Smooth muscle cell (in vitro differentiated cells): ENCODE results near the gene CASP12. TPM values are rescaled to one million over a fixed set of nuclear protein-coding genes. Genes with fewer than 3 reads are reported as not detected.

Source experiments
- DNase-seq: peaks from one replicate; lab custom pipeline; 2025; ENCODE audit not compliant: unreplicated experiment; lab: John Stamatoyannopoulos, UW
- H2AFZ ChIP-seq: fragments of 200-600 bp; sonication (generic); 2 replicates; pipeline ENCODE4 v1.6.0; 2016; ENCODE audit warnings: antibody characterized with exemption, low read depth, mild to moderate bottlenecking
- H3F3A ChIP-seq: fragments of 200-600 bp; sonication (generic); 2 replicates; pipeline ENCODE4 v1.6.0; 2017; ENCODE audit warnings: antibody characterized with exemption, low read depth
- H3K27ac ChIP-seq: fragments of 200-600 bp; sonication (generic); 2 replicates; pipeline ENCODE4 v1.5.1; 2016; ENCODE audit warnings: low read depth, mild to moderate bottlenecking
- H3K27me3 ChIP-seq: fragments of 200-600 bp; sonication (generic); 2 replicates; pipeline ENCODE4 v1.6.1; 2016; ENCODE audit warnings: low read depth, mild to moderate bottlenecking
- H3K36me3 ChIP-seq: fragments of 200-600 bp; sonication (generic); 2 replicates; pipeline ENCODE4 v1.5.1; 2016; ENCODE audit warnings: low read depth
- H3K4me1 ChIP-seq: fragments of 200-600 bp; sonication (generic); 2 replicates; pipeline ENCODE4 v1.5.1; 2016; ENCODE audit warnings: low read depth
- H3K4me2 ChIP-seq: fragments of 200-600 bp; sonication (generic); 2 replicates; pipeline ENCODE4 v1.6.0; 2016; ENCODE audit warnings: mild to moderate bottlenecking
- H3K4me3 ChIP-seq: fragments of 200-600 bp; sonication (generic); 2 replicates; pipeline ENCODE4 v1.5.1; 2016; ENCODE audit warnings: mild to moderate bottlenecking
- H3K79me2 ChIP-seq: fragments of 200-600 bp; sonication (generic); 2 replicates; pipeline ENCODE4 v1.6.0; 2016; ENCODE audit warnings: low read depth, mild to moderate bottlenecking
- H3K9ac ChIP-seq: fragments of 200-600 bp; sonication (generic); 2 replicates; pipeline ENCODE4 v1.6.0; 2016; ENCODE audit warnings: low read depth
- H3K9me3 ChIP-seq: fragments of 200-600 bp; sonication (generic); replicated peaks from 2 replicates; pipeline ENCODE4 v1.5.1; 2016; ENCODE audit warnings: low read depth
- H4K20me1 ChIP-seq: fragments of 200-600 bp; sonication (generic); 2 replicates; pipeline ENCODE4 v1.6.0; 2016; ENCODE audit warnings: low read depth
- CTCF ChIP-seq: fragments of 200-600 bp; sonication (generic); IDR thresholded peaks from 2 replicates; pipeline ENCODE4 v1.5.1; 2017; ENCODE audit warnings: borderline replicate concordance, mild to moderate bottlenecking, antibody characterized with exemption; ENCODE audit not compliant: insufficient read depth, poor library complexity, severe bottlenecking
- WGBS: methylation state at CpG from one replicate; pipeline ENCODE4 v1.1.7; 2016; ENCODE audit warnings: low lambda C conversion rate; 5-methylcytosine and 5-hydroxymethylcytosine counted together
- polyA plus RNA-seq: library from polyadenylated mRNA; unstranded; fragments of >200 nt; fragmentation: Nextera tagmentation; extraction: Ambion mirVana; gene quantifications from 2 replicates; pipeline ENCODE4 v1.2.1, GENCODE V29; 2016
- total RNA-seq: library from RNA; depleted of rRNA; stranded (reverse); fragments of >200 nt; gene quantifications from 2 replicates; pipeline ENCODE4 v1.2.3, GENCODE V29; 2014

Gene CASP12
- total and polyA plus RNA-seq, 2 experiments from 2014 or later = 0.23 TPM; not detected in 1

GRCh38 chr11:104873252-104873651 lies 25.0 kb downstream of the CASP12 start:
- no peak for DNase-seq
- no peak for TF ChIP-seq CTCF
- Histone ChIP-seq H3K4me1 (no peaks in the 10 kb centered on the region), H3K9me3 (no peaks in the 10 kb centered on the region), H3K36me3 (no peaks in the 10 kb centered on the region), H3K79me2 (no peaks in the 10 kb centered on the region), H3F3A (no peaks in the 10 kb centered on the region), H3K27me3 (no peaks in the 10 kb centered on the region), H3K4me3 (no peak overlapping the region), H3K9ac (no peak overlapping the region), H3K4me2 (no peak overlapping the region), H3K27ac (no peak overlapping the region), H4K20me1 (no peaks in the 10 kb centered on the region), H2AFZ (no peak overlapping the region)
- 80% methylated on average over 8 of the region's 8 CpGs for WGBS

GRCh38 chr11:104872393-104872792 lies 25.9 kb downstream of the CASP12 start:
- no peaks in the 10 kb centered on the region for H3K79me2 ChIP-seq
- DNase-seq = no peak
- H3F3A ChIP-seq = no peaks in the 10 kb centered on the region
- H3K4me3 ChIP-seq = no peak overlapping the region
- no peak overlapping the region for H3K9ac ChIP-seq
- H3K9me3 ChIP-seq = no peaks in the 10 kb centered on the region
- no peak overlapping the region for H3K27ac ChIP-seq
- no peaks in the 10 kb centered on the region for H3K27me3 ChIP-seq
- H3K36me3 ChIP-seq = no peaks in the 10 kb centered on the region
- no peak for TF ChIP-seq CTCF
- no peaks in the 10 kb centered on the region for H3K4me1 ChIP-seq
- H3K4me2 ChIP-seq = no peak overlapping the region
- H2AFZ ChIP-seq = no peak overlapping the region
- no peaks in the 10 kb centered on the region for H4K20me1 ChIP-seq
- WGBS = 93% methylated on average over 3 of the region's 3 CpGs

- TF ChIP-seq CTCF = no peak
- H3F3A ChIP-seq = no peaks in the 10 kb centered on the region
- no peak overlapping the region for H3K9ac ChIP-seq
- no peaks in the 10 kb centered on the region for H3K36me3 ChIP-seq
- H2AFZ ChIP-seq = peak overlapping the region; percentile 5
- no peak for DNase-seq
- no peaks in the 10 kb centered on the region for H3K79me2 ChIP-seq
- no peaks in the 10 kb centered on the region for H3K4me1 ChIP-seq
- H4K20me1 ChIP-seq = no peaks in the 10 kb centered on the region
- no peaks in the 10 kb centered on the region for H3K27me3 ChIP-seq
- H3K4me2 ChIP-seq = peak overlapping the region; percentile 35
- no peak overlapping the region for H3K4me3 ChIP-seq
- H3K9me3 ChIP-seq = no peaks in the 10 kb centered on the region
- H3K27ac ChIP-seq = no peak overlapping the region
These were observed 27.4 kb downstream of the CASP12 start for GRCh38 chr11:104870910-104871309.

GRCh38 chr11:104866815-104867214 lies 31.4 kb downstream of the CASP12 start:
- no peaks in the 10 kb centered on the region for H3K4me1 ChIP-seq
- no peak overlapping the region for H3K4me3 ChIP-seq
- no peaks in the 10 kb centered on the region for H3F3A ChIP-seq
- no peaks in the 10 kb centered on the region for H3K27me3 ChIP-seq
- H3K27ac ChIP-seq = peak overlapping the region; percentile 4
- 66% methylated on average over 2 of the region's 2 CpGs for WGBS
- H3K36me3 ChIP-seq = no peaks in the 10 kb centered on the region
- DNase-seq = no peak
- no peak overlapping the region for H2AFZ ChIP-seq
- no peaks in the 10 kb centered on the region for H4K20me1 ChIP-seq
- H3K79me2 ChIP-seq = no peaks in the 10 kb centered on the region
- H3K4me2 ChIP-seq = no peak overlapping the region
- no peak for TF ChIP-seq CTCF
- H3K9ac ChIP-seq = no peak overlapping the region
- no peaks in the 10 kb centered on the region for H3K9me3 ChIP-seq
